Measurements from ENCODE around the gene CCNF.

- TF ChIP-seq CTCF (IDR thresholded peaks at IDR 0.05) (no peak), POLR2A (IDR thresholded peaks at IDR 0.05) (no peak)
Measured at GRCh38 chr16:2437032-2437790, 8.0 kb downstream of the CCNF start.

All from thyroid gland (tissue), 4 donors.